HepG2 (cell line): ENCODE measurements around the gene CAPN14. TPM values are rescaled to one million over a fixed set of nuclear protein-coding genes. Genes with fewer than 3 reads are reported as not detected.

ENCODE experiments used
- ATAC-seq: fragments of 200-7000 bp; cut with Tn5 transposase; 3 replicates; pipeline ENCODE4 v1.9.1; 2020; ENCODE audit warnings: mild to moderate bottlenecking, moderate library complexity
- BruUV-seq: library from RNA; stranded (reverse); fragments of 400-500 nt; replicated peaks from 2 replicates; lab custom pipeline; 2021; lab: Mats Ljungman, UMichigan
- CTCF ChIA-PET: fragments of 300-600 bp; formaldehyde crosslinking; extraction: SDS; loops from one replicate; lab custom pipeline; 2021; ENCODE audit warnings: low total read pairs, inconsistent platforms, low intra/inter-chr PET ratio; lab: Yijun Ruan, JAX
- POLR2A ChIA-PET: fragments of 350-600 bp; sonication (Branson Sonifier 250); formaldehyde crosslinking; loops from one replicate; lab custom pipeline; 2020; ENCODE audit warnings: antibody characterized with exemption, inconsistent platforms; lab: Yijun Ruan, JAX
- DNase-seq: peaks from one replicate; pipeline ENCODE4 v3.0.0-alpha.2; 2015; ENCODE audit warnings: low spot score
- FAIRE-seq: peaks from 3 replicates; lab custom pipeline; 2011; peaks lifted over from hg19 to GRCh38; lab: Jason Lieb, UNC
- H2AFZ ChIP-seq: one replicate; pipeline ENCODE4 v1.6.1; 2011; ENCODE audit warnings: low read length, inconsistent platforms
- H3K27ac ChIP-seq: fragments of 300-600 bp; 3 replicates; pipeline ENCODE4 v1.8.0; 2011; ENCODE audit warnings: mixed run types, mild to moderate bottlenecking, mixed read lengths, low read length, inconsistent platforms; ENCODE audit not compliant: insufficient read depth; ENCODE audit errors: extremely low read length
- H3K27me3 ChIP-seq, 2 experiments: fragments of 200-600 bp in 1 of 2; 2 replicates in 1 of 2; 3 replicates in 1 of 2; pipeline versions ENCODE4 v1.6.0 to v1.8.0; 2011; ENCODE audit warnings: low read length in 2 of 2, mild to moderate bottlenecking in 2 of 2, moderate library complexity in 2 of 2, inconsistent platforms in 1 of 2; ENCODE audit not compliant: insufficient read depth in 2 of 2, control insufficient read depth in 1 of 2
- H3K36me3 ChIP-seq, 2 experiments: fragments of 200-600 bp in 1 of 2; replicated peaks in 1 of 2; 2 replicates in 1 of 2; 3 replicates in 1 of 2; pipeline versions ENCODE4 v1.5.1 to v1.8.0; 2011; ENCODE audit warnings: low read length in 2 of 2, inconsistent platforms in 1 of 2; ENCODE audit not compliant: insufficient read depth in 2 of 2, control insufficient read depth in 1 of 2
- H3K4me1 ChIP-seq: 2 replicates; pipeline ENCODE4 v1.5.1; 2012; ENCODE audit warnings: low read length, inconsistent platforms; ENCODE audit not compliant: insufficient read depth
- H3K4me2 ChIP-seq: 2 replicates; pipeline ENCODE4 v1.6.0; 2011; ENCODE audit warnings: low read depth, low read length, inconsistent platforms
- H3K4me3 ChIP-seq, 3 experiments: fragments of 200-600 bp in 1 of 3; sonication (generic), shearing (Covaris generic) in 1 of 3; replicated peaks in 1 of 3; 2 replicates each; pipeline ENCODE4 v1.5.1; 2011 to 2016; ENCODE audit warnings: low read length in 3 of 3, inconsistent platforms in 2 of 3, low read depth in 2 of 3, mild to moderate bottlenecking in 2 of 3, control low read depth in 1 of 3, mixed read lengths in 1 of 3; ENCODE audit not compliant: insufficient read depth in 1 of 3
- H3K79me2 ChIP-seq: one replicate; pipeline ENCODE4 v1.6.1; 2011; ENCODE audit warnings: low read length, inconsistent platforms; ENCODE audit not compliant: insufficient read depth
- H3K9ac ChIP-seq: 2 replicates; pipeline ENCODE4 v1.6.0; 2011; ENCODE audit warnings: mild to moderate bottlenecking, low read depth, low read length, inconsistent platforms; ENCODE audit not compliant: insufficient read depth
- H3K9me3 ChIP-seq: 2 replicates; pipeline ENCODE4 v1.5.1; 2012; ENCODE audit warnings: mild to moderate bottlenecking, low read length
- H4K20me1 ChIP-seq: 2 replicates; pipeline ENCODE4 v1.6.0; 2011; ENCODE audit warnings: inconsistent platforms, mild to moderate bottlenecking, low read length, moderate library complexity; ENCODE audit not compliant: insufficient read depth
- KLF16 ChIP-seq, 2 experiments: sonication (generic) in 1 of 2; formaldehyde crosslinking in 1 of 2; IDR thresholded peaks; 2 replicates each; pipeline versions ENCODE4 v1.6.1 to v1.8.0; 2016 to 2023; ENCODE audit warnings: missing genetic modification reagents in 2 of 2, missing compliant biosample characterization in 1 of 2
- MEF2D ChIP-seq: sonication (generic); formaldehyde crosslinking; IDR thresholded peaks from 2 replicates; pipeline ENCODE4 v1.5.1; 2020; ENCODE audit warnings: mild to moderate bottlenecking, missing genetic modification reagents
- MXD3 ChIP-seq: IDR thresholded peaks from 2 replicates; pipeline ENCODE4 v1.6.1; 2016; ENCODE audit warnings: mild to moderate bottlenecking, missing biosample characterization, missing genetic modification reagents
- RXRB ChIP-seq: IDR thresholded peaks from 2 replicates; pipeline ENCODE4 v1.6.1; 2016; ENCODE audit warnings: borderline replicate concordance, missing genetic modification reagents, missing compliant biosample characterization
- ZBTB1 ChIP-seq: sonication (generic); formaldehyde crosslinking; IDR thresholded peaks from 2 replicates; pipeline ENCODE4 v1.4.0; 2020; ENCODE audit warnings: missing genetic modification reagents, borderline replicate concordance
- ZMYM2 ChIP-seq: sonication (generic); formaldehyde crosslinking; IDR thresholded peaks from 2 replicates; pipeline ENCODE4 v1.8.0; 2022; ENCODE audit warnings: mild to moderate bottlenecking, missing genetic modification reagents
- ZNF17 ChIP-seq: sonication (generic); formaldehyde crosslinking; IDR thresholded peaks from 2 replicates; pipeline ENCODE4 v1.5.0; 2020; ENCODE audit warnings: mild to moderate bottlenecking, missing genetic modification reagents
- ZNF256 ChIP-seq: sonication (generic); formaldehyde crosslinking; conservative IDR thresholded peaks from 2 replicates; pipeline ENCODE4 v1.4.0; 2020; ENCODE audit warnings: missing genetic modification reagents
- ZNF282 ChIP-seq: fragments of 450-650 bp; IDR thresholded peaks from 2 replicates; pipeline ENCODE4 v1.6.1; 2018; ENCODE audit not compliant: partially characterized antibody
- ZNF841 ChIP-seq: sonication (generic); formaldehyde crosslinking; IDR thresholded peaks from 2 replicates; pipeline ENCODE4 v1.8.1; 2023; ENCODE audit warnings: missing genetic modification reagents, borderline replicate concordance
- WGBS: methylation state at CpG from one replicate; pipeline ENCODE4 v1.1.6; 2017; ENCODE audit warnings: low lambda C conversion rate; 5-methylcytosine and 5-hydroxymethylcytosine counted together
- in situ Hi-C: cut with HindIII; loops from 2 replicates; pipeline ENCODE4 v1.10.0; 2017; ENCODE audit warnings: low pct_unique_long_range_greater_than_20kb; ENCODE audit not compliant: extremely low pct_ligation_motif_present
- intact Hi-C: fragments of 100-400 bp; cut with micrococcal nuclease; formaldehyde crosslinking; loops from one replicate; pipeline ENCODE4 v1.10.0; 2022; ENCODE audit not compliant: unreplicated experiment
- polyA plus RNA-seq, 8 experiments: library from polyadenylated mRNA; depleted of rRNA in 3 of 8; stranded (reverse) in 7 of 8; unstranded in 1 of 8; fragments of >200 nt; fragmentation: Illumina TruSeq in 4 of 8; extraction: Trizol in 4 of 8; gene quantifications; 2 replicates each; pipeline versions ENCODE4 v1.2.1 to v1.2.3, GENCODE V29; 2011 to 2016; ENCODE audit warnings: low read depth in 4 of 8, missing spikeins in 1 of 8, mixed read lengths in 1 of 8; ENCODE audit not compliant: insufficient read depth in 1 of 8
- total RNA-seq, 5 experiments: library from RNA; depleted of rRNA; stranded (reverse); fragments of >200 nt; fragmentation: Illumina TruSeq; extraction: Trizol; gene quantifications; 2 replicates each; pipeline ENCODE4 v1.2.3, GENCODE V29; 2016; ENCODE audit warnings: low read depth in 1 of 5
- TF ChIP-seq, protein P1 (sequence below): sonication (generic); formaldehyde crosslinking; IDR thresholded peaks from 2 replicates; pipeline ENCODE4 v1.4.0; 2020; ENCODE audit warnings: mild to moderate bottlenecking, missing genetic modification reagents
- TF ChIP-seq, protein P2 (sequence below), 2 experiments: sonication (generic) in 1 of 2; formaldehyde crosslinking in 1 of 2; IDR thresholded peaks; 2 replicates each; pipeline versions ENCODE4 v1.4.0 to v1.6.1; 2016 to 2020; ENCODE audit warnings: borderline replicate concordance in 1 of 2, low read depth in 1 of 2, mild to moderate bottlenecking in 1 of 2, missing genetic modification reagents in 1 of 2

Gene CAPN14
- total and polyA plus RNA-seq, 2 of the 13 experiments (the other 11 are each of a cell fraction or from before 2014, with no cell fraction given) = not detected

DNA sequence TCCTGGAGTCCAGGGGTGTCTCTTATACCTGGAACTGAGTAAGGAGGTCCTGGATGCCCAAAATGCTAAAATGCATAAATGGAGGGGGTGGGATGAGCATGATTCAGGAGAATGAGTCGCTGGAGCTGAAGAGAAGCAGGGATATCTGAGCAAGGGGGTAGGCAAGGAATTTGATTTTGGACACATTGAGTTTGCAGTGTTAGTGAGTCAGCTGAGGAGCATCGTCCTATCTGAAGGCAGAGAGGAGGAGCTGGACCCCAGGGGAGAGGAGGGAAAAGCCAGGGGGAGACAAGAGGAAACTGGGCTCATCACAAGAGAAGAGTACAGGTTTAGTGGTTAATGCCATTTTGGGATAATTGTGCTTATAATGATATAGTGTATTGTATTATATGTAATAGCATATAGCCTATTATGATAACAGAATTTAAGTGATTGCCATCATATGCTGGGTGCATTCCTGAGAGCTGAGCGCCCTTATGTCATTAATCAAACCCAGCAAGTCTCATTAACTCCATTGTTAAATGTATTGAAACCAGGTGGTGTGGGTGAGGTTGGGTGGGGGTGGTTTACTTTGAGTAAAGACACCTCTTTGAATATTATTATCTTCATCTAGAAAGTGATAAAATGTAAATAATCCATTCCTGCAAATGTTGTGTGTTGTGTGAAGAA, 29.0 kb upstream of the CAPN14 start:
- CTCF ChIA-PET = no interaction called here
- Histone ChIP-seq H3K27ac (no peak overlapping the region), H3K4me3 (no peak overlapping the region), H3K27me3 (peaks cover 2 to 8% of the 10 kb centered on the region in 2 experiments; a peak in 3 of 5 replicates), H3K9ac (no peak overlapping the region), H2AFZ (no peak overlapping the region), H4K20me1 (no peaks in the 10 kb centered on the region), H3K4me2 (no peak overlapping the region), H3K4me1 (no peaks in the 10 kb centered on the region), H3K36me3 (no peaks in the 10 kb centered on the region), H3K9me3 (no peaks in the 10 kb centered on the region), H3K79me2 (no peaks in the 10 kb centered on the region)
- intact Hi-C loops = no loop called here
- no peak for FAIRE-seq
- in situ Hi-C loops = no loop called here
- BruUV-seq = no TSS peak
- 8% methylated on average over 3 of the region's 3 CpGs for WGBS
- no peak for DNase-seq
- POLR2A ChIA-PET = no interaction called here
- ATAC-seq = no peak
- TF ChIP-seq ZNF841 (CRISPR knock-in tag) (no peak), ZNF17 (CRISPR knock-in tag) (no peak), MEF2D (no peak), ZNF282 (no peak), RXRB (CRISPR knock-in tag) (no peak), MXD3 (CRISPR knock-in tag) (no peak), ZBTB1 (no peak), ZMYM2 (CRISPR knock-in tag) (no peak), KLF16 (CRISPR knock-in tag; IDR thresholded peaks at IDR 0.05) (no peak), ZNF256 (CRISPR knock-in tag) (no peak)
- TF ChIP-seq, protein P1, sequence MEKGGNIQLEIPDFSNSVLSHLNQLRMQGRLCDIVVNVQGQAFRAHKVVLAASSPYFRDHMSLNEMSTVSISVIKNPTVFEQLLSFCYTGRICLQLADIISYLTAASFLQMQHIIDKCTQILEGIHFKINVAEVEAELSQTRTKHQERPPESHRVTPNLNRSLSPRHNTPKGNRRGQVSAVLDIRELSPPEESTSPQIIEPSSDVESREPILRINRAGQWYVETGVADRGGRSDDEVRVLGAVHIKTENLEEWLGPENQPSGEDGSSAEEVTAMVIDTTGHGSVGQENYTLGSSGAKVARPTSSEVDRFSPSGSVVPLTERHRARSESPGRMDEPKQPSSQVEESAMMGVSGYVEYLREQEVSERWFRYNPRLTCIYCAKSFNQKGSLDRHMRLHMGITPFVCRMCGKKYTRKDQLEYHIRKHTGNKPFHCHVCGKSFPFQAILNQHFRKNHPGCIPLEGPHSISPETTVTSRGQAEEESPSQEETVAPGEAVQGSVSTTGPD (CRISPR knock-in tag) = no peak
- TF ChIP-seq, protein P2, sequence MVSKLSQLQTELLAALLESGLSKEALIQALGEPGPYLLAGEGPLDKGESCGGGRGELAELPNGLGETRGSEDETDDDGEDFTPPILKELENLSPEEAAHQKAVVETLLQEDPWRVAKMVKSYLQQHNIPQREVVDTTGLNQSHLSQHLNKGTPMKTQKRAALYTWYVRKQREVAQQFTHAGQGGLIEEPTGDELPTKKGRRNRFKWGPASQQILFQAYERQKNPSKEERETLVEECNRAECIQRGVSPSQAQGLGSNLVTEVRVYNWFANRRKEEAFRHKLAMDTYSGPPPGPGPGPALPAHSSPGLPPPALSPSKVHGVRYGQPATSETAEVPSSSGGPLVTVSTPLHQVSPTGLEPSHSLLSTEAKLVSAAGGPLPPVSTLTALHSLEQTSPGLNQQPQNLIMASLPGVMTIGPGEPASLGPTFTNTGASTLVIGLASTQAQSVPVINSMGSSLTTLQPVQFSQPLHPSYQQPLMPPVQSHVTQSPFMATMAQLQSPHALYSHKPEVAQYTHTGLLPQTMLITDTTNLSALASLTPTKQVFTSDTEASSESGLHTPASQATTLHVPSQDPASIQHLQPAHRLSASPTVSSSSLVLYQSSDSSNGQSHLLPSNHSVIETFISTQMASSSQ (IDR thresholded peaks at IDR 0.05; ENCODE audit: low read depth) = no peak
- TF ChIP-seq, protein P2 (CRISPR knock-in tag; IDR thresholded peaks at IDR 0.05; ENCODE audit: borderline replicate concordance) = no peak
